Cardiac septum (tissue), 1 donor: ENCODE measurements around the gene RASL11B. TPM values are rescaled to one million over a fixed set of nuclear protein-coding genes. Genes with fewer than 3 reads are reported as not detected.

Source experiments
- DNase-seq: peaks from one replicate; pipeline ENCODE4 v3.0.0-alpha.2; 2020; ENCODE audit warnings: low spot score
- intact Hi-C: fragments of 100-400 bp; cut with DNase I; formaldehyde crosslinking; loops from one replicate; pipeline ENCODE4 v1.14.0; 2022
- total RNA-seq: library from RNA; stranded (reverse); fragmentation: NEBNext Ultra II Directional; extraction: Animal tissue kit (Norgen Biotek cat#: 25700); gene quantifications from one replicate; pipeline ENCODE4 v1.2.1, GENCODE V29; 2021
- donor health status: DM: no; HTN: no; CAD: no.

Gene RASL11B
- total RNA-seq, 1 donor from 2014 or later: 23.8 TPM

DNA sequence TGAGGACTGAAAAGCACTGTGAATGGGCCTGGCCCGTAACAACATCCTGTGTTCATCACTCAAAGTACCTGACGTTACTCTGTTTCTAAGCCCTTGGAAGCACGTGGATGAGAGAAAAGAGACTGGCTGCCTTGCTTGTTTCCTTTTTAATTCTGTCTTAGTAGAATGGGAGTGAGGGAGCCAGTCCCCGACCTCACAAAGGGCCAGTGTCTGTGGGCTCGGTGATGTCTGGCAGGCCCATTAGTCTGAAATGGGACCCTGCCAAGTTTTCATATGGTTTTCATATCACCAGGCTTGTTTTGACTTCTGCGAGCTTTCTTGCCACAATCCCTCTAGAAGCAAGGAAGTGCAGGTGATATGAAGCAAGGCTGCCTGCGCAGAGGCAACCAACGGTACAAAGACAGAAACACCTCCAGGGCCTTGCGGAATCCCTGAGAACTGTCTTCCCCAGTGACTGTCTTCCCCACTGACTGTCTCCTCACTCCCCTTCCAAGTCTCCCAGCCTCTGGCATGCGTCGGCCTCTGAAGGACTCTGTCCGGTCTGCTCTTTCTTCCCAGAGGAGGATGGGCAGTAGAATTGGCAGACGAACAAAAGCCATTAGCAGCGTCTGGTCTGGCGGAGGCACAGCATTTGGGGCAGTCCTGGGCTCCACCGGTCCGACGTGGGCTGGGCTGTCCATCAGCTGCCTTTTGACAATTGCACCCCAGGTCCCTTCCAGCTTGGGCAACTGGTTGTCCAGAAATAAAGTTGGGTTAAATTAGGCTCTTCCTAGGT lies 20.2 kb upstream of the RASL11B start:
- intact Hi-C loops: no loop called here
- no peak for DNase-seq

DNA sequence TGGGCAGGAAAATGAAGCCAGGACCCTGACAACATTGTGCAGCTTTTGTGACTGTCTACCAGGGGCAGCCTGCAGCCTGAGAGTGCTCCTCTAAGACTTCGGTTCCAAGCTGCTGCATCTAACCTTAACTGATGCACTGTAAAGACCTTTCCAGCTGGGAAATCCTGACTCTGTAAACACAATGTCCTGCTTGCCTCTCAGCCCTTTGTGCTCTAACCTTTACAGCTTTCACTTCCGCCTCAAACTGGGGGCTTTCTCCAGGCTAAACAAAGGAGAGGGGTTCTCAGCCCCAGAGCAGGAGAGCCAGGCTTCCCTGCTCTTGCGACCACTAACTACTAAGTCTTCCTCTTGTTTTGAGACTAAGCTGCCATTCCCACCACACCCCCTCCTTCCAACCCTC lies 19.3 kb upstream of the RASL11B start:
- intact Hi-C loops: no loop called here
- DNase-seq: no peak

- DNase-seq: no peak
- intact Hi-C loops: no loop called here
These were observed 18.8 kb upstream of the RASL11B start for GRCh38 chr4:52843351-52843750.

DNA sequence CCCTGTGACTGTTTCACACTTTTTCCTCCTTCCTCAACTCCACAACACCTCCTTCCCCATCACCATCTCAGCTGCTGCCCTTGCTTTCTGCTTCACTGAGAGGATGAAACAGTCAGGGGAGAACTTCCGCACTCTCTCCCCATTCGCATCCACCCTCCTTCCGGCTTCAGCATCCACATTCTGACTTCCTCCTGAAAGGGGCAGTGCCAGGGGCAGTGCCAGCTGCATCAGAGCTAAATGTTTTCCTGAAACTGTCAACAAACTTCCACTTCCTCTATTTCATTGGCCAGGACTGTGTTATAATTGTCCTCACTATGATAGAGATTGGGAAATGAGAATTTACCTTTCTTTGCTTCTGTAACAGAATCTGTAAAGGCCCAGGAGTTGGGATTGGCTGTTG lies 18.2 kb upstream of the RASL11B start:
- intact Hi-C loops: no loop called here
- DNase-seq: no peak

- DNase-seq: no peak
- intact Hi-C loops: no loop called here
These were observed 17.5 kb upstream of the RASL11B start for GRCh38 chr4:52844596-52844995.

DNA sequence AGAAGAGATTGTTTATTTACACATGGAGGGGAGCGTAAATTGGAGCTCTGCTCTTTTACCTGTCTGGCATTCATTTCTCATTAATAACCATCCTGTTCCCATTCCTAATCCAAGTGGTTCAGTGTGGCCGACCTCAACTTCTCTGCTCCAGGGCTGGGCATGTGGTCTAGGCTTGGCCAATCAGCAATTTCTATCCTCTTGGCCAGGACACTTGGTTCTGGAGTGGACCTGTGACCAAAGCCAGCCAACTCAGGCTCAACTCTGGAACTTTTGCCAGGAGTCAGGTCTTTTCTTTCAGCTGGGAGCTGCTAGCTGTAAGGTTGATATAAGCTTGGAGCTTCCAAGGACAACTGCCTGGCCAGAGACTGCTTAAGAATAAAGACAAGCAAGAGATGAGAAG lies 15.6 kb upstream of the RASL11B start:
- intact Hi-C loops: no loop called here
- no peak for DNase-seq

GRCh38 chr4:52848254-52848653 lies 13.9 kb upstream of the RASL11B start:
- intact Hi-C loops: no loop called here
- no peak for DNase-seq

DNA sequence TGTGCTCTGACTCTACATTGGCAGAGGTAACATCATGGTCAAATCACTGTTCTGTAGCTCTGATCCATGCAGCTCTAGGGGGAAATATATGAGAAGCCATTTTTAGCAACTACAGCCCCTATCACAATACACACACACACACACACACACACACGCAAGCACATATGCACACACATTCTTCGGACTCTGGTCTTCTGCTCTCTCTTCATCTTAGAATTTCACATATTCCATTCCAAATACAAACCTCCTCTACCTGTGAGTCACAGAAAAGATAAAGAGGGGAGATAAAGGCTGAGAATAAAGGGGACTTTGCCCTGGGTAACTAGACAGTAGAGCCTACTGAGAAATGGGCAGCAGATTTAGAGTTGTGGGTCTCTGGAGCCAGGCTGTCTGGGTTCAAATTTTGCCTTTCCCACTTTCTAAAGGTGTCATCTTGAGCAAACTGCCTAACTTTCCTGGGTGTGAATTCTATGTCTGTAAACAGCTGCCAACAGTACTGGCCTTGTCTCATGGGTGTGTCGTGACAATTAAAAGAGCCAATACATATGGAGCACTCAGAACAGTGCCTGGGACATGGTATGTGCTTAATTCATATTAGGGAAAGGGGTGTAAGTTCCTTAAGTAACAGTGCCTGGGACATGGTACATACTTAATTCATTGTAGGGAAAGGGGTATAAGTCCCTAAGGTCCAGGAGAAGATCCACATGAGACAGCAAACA lies 11.6 kb upstream of the RASL11B start:
- DNase-seq: no peak
- intact Hi-C loops: no loop called here

DNA sequence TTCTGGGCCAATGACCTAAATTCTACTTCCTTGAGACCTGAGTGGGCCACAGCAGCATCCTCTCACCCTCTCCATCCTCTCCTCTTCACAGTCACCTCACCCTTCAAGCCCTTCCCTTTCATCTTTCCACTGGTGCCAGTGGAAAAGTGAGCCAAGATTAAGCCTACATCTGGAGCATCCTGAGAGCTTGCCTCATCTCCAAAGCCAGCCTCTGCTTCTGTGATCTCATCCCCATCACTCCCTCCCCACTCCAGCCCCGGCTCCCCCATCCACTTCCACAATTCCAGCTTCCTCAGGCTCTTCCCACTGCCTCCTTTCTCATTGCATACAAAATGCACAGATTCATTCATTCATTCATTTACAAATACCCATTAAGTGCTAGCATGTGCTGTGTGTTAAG lies 10.1 kb upstream of the RASL11B start:
- intact Hi-C loops: no loop called here

DNA sequence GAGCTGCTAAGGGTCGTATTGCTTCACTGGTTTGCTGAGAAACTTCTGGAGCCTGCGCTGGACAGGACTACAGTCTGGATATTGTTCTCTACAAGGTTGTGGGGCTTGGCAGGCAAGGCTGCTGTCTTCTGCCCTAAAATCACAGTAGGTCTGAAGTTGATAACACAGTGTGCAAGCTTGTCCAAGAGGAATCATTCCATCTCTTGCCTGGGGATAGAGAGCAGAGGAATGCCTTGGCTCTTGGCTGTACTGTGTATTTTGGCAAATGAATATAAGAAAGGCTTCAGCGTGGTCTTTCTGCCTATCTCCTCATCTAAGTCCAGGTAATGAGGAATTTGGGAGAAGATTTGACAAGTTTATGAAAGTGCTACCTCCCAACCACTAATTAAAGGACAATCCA lies 9.4 kb upstream of the RASL11B start:
- intact Hi-C loops: no loop called here
- no peak for DNase-seq

More for the DNA sequence above, 10.1 kb upstream of the RASL11B start:
- no peak for DNase-seq

DNA sequence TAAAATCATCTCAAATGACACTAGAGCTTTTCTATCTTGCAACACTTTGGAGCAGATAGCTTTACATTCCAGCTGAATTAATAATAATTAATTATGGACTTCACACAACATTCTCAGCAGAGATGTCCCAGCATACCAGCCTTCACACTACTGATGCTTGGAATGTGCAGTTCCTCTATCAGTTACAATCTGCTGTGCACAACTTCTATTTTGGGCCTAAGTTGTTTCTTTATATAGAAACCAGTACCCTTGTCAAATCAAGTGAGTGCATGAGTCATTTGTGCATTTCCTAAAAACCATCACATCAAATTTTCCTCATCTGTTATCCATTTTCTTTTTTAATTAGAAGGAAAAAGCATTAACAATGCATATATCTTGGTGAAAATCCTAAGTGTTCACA lies 8.8 kb upstream of the RASL11B start:
- no peak for DNase-seq
- intact Hi-C loops: no loop called here

GRCh38 chr4:52856801-52857200 lies 5.3 kb upstream of the RASL11B start:
- no peak for DNase-seq
- intact Hi-C loops: no loop called here

DNA sequence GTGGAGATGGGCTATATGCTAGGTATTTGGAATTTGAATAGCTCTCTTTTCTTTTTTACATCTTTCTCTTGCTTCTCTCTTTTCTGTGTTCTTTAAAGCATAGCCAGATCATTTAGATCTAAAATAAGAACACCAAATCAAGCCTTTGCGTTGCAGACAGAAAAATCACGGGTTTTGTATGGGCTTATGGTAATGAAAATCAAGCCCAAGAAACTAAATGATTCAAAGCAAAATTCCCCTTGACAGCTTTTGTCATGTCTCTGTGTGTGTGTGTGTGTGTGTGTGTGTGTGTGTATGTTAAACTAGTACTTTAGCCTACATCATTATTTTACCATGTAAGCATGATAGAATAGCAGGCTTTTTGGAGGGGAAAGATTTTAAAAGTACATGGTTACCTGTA lies 1.8 kb upstream of the RASL11B start:
- intact Hi-C loops: no loop called here
- no peak for DNase-seq

DNA sequence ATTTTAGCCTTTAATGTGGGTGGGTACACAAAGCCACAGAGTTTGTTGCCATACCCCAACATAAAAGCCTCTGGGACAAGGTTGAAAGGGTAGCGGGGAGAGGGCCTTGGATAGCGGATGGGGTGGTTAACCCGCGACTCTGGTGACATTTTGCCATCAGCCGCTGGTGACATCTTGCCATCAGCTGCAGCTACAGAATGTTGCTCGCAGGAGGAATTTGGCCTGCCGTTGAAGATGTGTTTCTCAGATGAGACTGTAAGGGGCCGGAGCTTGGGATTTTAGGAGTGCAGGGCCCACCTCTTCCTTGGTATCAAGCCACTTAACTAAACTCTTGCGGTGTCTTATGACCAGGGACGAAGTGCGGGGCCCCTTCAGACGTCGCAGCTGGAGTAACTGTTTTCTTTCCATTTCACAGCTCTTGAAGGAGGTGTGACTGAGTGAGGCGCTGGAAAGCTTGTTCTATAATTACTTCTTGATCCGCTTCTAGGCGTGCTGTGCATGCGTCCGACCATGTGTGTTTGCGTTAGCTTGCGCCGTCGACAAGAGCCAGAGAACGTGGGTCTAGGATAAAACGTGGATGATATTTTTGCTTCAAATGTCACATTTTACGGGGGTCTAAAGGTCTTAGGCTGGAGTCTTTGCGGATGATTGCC lies 820 bp upstream of the RASL11B start:
- DNase-seq: no peak
- intact Hi-C loops: no loop called here

DNA sequence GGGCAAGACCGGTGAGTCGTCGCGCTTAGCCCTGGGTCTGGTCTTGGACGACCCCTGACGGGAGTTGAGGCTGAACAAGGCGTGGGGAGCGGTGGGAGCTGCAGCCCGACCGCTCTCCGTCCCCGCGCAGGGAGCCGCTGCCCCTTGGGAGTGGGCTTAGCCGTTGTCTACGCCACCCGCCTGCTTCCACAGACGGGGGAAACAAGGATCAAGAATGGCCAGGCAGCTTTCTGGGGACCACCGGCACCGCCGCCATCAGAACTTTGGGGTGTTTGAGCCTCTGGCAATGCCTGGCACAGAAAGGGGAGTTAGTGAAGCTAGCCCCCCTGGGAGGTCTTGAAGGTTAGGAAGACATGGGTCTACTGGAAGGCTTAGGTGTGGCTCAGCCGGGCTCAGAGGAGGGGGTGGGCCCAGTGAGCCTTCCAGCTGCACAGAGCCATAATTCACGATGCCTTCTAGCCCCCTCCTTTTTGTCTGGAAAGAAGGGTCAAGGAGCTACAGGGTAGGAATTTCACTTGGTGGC lies 583 bp downstream of the RASL11B start:
- intact Hi-C loops: loop anchor here (2.0 kb wide), 2 partner anchors 112 to 150 kb away; partner anchors contain the start of gene ERVMER34-1
- DNase-seq: no peak

- intact Hi-C loops: loop anchor here (2.0 kb wide), 2 partner anchors 113 to 151 kb away; partner anchors contain the start of gene ERVMER34-1
- DNase-seq: no peak
These were observed 1.2 kb downstream of the RASL11B start for GRCh38 chr4:52863324-52863723.

GRCh38 chr4:52864793-52865192 lies 2.7 kb downstream of the RASL11B start:
- DNase-seq: no peak
- intact Hi-C loops: loop anchor here (5.0 kb wide), 2 partner anchors 118 to 277 kb away; no protein-coding TSS in a partner anchor

DNA sequence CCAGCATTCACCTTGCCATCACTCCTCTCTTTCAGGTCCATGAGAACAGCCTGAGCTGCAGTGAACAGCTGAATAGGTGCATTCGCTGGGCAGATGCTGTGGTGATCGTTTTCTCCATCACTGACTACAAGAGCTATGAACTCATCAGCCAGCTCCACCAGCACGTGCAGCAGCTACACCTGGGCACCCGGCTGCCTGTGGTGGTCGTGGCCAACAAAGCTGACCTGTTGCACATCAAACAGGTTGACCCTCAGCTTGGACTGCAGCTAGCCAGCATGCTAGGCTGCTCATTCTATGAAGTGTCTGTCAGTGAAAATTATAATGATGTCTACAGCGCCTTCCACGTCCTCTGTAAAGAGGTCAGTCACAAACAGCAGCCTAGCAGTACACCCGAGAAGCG lies 3.2 kb downstream of the RASL11B start:
- intact Hi-C loops: loop anchor here (5.0 kb wide), 2 partner anchors 117 to 278 kb away; no protein-coding TSS in a partner anchor
- DNase-seq: no peak

GRCh38 chr4:52866734-52867133 lies 4.6 kb downstream of the RASL11B start:
- intact Hi-C loops: loop anchor here (2.0 to 5.0 kb wide), 3 partner anchors 116 to 320 kb away; no protein-coding TSS in a partner anchor
- DNase-seq: no peak

DNA sequence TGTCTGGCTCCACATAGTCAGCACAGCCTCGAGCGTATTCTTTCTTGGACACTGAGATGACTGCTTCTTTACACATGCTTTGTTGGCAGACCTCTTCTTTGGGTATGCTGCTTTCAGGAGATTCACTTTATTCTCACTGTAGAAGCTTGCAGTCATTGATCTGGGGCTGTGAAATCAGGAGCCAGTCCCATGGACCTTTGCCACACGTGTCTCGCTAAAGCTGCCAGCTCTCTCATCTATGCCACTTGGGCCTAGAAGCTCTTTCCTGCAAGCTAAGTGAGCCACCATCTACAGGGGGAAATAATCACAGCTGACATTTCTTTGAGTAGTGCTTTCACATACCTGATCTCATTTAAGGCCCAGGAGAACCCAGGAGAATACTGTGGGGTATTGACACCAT lies 5.0 kb downstream of the RASL11B start:
- DNase-seq: no peak
- intact Hi-C loops: loop anchor here (2.0 to 5.0 kb wide), 3 partner anchors 115 to 320 kb away; no protein-coding TSS in a partner anchor
